HG03196 (cell line): ENCODE measurements around the gene BRAT1.

Source experiments
- ATAC-seq: cut with Tn5 transposase; IDR thresholded peaks from one replicate; pipeline ENCODE4 v1.9.1; 2021; ENCODE audit not compliant: unreplicated experiment

BRAT1 gene

DNA sequence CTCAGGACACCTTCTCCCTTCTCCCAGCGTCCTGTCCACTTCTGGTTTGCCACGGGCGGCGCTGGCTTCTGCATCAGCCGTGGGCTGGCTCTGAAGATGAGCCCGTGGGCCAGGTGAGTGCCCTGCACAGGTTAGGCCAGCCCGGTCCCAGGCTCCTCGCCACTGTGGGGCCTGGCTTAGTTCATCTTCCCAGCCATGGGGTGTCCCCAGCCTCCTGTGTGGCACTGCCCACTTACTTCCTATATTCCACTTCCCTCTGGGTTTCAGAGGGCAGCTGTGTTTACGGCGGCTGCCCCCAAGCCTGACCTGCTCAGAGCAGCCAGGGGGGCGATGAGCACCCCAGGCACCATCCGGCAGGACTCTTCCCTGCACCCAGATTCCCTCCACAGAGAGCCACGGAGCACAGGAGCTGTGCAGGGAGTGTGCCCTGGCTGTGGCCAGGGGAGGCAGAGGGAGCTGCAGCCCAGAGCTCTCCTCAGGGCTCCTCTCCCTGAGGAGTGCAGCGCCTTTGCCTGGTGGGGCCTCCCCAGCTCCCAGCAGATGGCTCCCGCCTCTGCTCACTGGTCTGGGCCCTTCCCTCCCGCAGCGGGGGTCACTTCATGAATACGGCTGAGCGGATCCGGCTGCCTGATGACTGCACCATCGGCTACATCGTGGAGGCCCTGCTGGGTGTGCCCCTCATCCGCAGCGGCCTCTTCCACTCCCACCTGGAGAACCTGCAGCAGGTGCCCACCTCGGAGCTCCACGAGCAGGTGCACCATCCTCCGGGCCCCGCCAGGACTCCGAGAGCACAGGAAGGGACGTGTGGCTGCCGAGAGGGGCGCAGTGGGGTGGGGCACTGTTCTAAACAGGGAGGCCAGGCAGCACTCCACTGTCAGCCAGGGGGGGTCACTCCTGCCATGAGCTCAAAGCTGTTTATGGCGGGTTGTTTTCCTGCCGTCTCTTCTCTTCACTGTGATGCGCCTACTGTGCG, 29.4 kb downstream of the BRAT1 start:
- ATAC-seq: no peak

DNA sequence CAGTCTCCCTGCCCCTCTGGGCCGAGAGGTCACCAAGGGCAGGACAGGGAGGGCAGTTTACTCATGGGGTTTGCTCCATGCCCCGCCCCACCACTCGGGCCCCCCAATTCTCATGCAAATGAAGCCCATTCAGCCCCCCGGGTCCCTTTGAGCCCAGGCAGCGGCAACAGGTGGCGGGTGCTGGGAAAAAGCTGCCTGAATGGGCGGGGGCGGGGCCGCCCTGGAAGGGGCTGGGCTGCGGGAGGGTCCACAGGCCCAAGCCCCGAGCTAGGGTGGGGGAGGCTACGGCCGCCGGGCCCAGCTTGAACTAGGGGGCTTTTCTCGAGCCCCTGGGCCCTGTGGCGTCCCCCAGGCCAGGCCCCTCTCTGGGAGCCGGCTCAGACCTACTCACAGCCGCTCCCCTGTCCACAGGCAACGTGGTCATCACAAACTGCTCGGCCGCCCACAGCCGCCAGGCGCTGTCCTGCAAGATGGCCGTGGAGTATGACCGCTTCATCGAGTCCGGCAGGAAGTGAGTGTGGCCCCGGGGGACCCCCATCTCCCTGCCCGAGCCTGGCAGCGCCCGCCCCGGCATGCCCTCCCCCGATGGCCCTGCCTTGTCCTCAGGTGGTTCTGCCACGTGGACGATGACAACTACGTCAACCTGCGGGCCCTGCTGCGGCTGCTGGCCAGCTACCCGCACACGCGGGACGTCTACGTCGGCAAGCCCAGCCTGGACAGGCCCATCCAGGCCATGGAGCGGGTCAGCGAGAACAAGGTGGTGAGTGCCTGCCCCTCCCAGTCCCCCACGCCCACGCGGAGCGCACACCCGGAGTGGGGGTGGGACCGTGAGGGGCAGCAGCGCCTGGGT, 30.3 kb downstream of the BRAT1 start:
- ATAC-seq: no peak

DNA sequence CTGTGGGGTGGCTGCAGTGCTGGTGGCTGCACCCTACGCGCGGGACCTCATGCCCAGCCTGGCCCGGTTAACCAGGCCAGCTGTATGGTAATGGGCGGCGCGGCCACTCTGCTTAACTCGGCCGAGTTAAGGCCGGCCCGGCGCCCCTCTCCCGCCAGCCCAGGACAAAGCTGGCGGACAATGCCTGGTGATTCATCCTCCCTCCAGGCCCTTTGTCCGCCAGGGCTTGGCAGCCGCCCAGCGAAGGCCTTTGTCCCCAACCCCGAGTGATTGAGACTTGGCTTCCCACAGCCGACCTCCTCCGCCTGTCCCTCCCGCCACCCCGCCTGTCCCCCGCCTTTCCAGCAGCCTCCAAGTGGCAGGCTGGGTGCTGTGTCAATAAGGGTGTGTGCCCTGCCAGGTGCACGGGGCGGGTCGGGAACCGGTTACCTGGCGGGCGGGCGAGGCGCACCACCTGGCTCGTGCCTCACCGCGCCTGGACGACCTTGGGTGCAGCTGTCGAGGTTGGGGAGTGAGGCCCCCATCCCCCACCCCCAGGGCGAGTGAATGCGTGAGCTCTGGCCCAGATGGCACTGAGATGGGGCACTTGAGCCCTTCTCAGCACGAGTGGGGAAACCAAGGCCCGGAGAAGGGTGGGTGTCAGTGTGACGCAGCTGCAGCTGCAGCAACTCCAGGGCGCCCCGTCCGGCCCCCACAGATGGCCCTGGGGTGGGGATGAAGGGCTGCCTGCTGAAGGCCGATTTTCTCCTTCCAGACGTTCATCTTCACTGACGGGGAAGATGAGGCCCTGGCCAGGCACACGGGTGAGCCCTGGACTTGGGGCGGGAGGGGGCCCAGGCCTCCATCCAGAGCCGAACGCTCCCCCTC, 31.1 kb downstream of the BRAT1 start:
- no peak for ATAC-seq

DNA sequence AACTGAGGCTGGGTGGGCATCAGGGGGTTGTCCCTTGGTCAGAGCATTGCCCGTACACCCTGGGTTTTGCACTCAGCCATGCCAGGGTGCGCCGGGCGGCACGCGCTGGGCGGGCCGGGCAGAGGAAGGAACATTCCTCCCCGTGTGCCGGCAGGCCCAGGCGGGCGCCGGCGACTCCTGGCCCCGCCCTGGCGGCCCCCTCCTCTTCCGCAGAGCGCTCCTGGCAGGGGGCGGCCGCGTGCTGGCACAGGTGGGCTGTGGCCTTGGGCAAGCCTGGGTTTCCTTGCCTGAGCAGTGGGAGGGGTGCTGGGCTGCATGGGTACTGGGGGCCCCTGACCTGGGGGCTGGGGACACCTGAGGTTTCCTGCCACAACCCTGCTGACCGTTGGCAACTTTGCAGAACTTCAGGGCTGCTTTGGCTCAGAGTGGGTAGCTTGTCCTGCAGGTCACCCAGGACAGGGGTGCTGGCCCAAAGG, 31.8 kb downstream of the BRAT1 start:
- ATAC-seq: no peak

DNA sequence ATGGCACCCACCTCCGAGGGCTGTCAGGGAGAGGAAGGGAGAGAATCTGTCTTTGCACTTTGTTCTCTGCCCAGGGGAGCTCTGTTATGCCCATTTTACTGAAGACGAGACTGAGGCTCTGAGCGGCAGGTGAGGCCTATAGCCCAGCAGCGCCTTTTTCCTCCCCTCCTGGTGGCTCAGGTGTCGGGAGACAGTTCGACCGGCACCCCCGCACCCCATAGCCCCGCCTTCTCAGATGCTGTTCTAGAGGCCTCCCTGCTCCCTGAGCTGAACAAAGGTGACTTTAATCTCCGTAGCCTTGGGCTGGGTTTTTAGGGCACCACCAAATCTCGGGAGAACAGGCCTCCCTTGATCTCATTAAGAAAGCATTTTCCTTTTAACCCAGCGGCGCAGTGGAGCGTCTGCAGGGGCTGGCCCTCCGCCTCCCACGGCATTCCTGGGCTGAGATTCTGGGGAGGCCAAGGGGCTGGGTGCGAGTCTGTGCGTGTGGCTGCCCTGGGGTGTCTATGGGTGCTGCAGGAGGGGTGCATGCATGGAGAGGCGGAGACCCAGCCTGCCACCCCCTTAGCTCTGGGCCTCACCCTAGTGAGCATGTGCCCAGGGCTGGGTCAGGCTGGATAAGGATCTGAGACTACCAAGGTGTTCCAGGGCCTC, 32.4 kb downstream of the BRAT1 start:
- no peak for ATAC-seq

DNA sequence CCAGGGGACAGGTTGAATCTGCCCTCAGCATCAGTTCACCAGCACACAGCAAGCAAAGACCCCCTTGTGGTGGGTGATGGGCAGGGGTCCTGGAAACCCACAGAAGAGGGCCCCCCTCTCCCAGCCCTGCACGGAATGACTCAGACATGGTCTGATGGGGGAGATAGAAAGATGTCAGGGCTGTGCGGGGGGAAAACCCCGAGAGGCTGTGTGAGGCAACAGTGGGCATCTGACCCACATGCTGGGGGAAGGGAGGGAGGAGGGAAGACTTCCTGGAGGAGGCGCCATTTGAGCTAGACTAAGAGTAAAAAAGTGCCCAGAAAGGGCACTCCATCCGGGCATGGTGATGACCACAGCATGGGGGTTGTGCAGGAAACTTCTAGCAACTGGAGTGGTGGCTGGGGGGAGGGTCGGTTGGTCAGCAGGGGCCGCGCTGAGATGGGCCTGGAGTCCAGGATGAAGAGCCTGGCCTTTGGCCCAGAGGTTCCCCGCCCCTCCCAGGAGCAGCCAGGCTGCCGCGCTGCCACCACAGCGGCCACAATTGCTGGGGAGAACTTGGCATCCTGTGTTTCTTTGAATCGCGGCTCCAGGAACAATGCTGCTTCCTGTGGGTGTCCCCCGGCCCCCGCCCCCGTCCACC, 33.3 kb downstream of the BRAT1 start:
- no peak for ATAC-seq

DNA sequence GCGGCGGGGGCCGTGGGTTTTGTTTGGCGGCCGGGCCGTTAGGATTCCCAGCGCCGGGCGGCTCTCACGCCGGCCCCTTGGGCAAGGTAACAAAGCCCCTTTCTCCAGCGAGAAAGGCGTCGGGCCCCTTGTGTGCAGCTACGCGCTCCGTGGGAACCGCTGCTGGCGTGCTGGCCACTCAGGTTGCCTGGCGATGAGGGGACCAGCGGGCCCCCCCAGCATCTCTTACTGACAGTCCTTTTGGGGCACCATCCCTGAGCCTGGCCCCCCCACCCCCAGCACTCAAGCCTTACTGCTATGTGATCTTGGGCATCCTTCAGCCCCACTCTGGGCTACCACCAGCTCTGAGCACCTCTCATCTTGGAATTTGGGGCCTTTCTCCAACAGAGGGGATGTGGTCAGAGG, 34.0 kb downstream of the BRAT1 start:
- no peak for ATAC-seq

DNA sequence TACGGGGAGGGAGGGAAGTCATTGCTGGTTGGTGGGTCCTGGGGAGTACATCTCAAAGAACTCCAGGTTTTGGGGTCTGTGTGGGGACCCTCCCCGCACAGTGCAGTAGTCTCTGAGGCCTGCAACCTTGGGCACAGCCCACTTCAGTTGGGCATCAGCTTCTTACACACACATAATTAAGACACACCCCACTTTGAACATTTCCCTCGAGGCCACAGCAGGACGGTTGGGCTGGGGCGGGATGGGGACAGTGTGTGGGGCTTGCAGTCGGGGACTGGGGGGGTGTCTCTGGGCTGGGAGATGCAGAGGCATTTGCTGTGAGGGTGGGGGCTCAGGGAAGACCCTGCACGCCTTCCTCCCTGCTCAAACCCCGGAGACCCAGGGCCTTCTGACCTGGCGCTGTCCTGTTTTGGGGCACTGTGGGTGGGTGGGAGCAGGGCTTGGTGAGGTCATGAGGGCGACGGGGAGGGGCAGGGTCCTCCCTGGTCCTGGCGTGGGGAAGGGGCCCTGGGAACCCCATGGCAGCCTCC, 34.5 kb downstream of the BRAT1 start:
- ATAC-seq: no peak

DNA sequence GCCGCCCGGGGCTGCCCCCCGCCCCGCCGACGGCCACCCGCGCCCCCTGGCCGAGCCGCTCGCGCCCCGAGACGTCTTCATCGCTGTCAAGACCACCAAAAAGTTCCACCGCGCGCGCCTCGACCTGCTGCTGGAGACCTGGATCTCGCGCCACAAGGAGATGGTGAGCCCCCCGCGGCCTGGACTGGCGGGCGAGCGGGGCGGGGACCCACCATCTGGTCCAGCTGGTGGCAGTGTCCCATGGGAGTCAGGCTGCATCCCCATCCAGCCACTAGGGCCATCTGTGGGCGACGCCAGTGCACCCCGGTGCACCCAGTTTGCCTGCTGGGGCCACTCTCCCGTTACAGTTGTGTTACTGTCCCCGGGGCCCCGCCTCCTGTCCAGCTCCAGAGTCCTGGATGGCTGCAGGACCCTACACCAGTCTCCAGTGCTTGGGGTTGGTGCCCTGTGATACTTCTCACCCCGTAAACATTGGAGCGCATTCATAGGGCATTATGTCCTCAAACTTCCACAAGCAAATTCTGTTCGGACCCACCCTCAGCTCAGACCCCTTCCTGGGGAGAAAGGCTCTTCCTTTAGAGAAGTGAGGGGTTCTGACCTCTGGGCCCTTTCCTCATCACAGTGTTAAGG, 35.1 kb downstream of the BRAT1 start:
- ATAC-seq: no peak

DNA sequence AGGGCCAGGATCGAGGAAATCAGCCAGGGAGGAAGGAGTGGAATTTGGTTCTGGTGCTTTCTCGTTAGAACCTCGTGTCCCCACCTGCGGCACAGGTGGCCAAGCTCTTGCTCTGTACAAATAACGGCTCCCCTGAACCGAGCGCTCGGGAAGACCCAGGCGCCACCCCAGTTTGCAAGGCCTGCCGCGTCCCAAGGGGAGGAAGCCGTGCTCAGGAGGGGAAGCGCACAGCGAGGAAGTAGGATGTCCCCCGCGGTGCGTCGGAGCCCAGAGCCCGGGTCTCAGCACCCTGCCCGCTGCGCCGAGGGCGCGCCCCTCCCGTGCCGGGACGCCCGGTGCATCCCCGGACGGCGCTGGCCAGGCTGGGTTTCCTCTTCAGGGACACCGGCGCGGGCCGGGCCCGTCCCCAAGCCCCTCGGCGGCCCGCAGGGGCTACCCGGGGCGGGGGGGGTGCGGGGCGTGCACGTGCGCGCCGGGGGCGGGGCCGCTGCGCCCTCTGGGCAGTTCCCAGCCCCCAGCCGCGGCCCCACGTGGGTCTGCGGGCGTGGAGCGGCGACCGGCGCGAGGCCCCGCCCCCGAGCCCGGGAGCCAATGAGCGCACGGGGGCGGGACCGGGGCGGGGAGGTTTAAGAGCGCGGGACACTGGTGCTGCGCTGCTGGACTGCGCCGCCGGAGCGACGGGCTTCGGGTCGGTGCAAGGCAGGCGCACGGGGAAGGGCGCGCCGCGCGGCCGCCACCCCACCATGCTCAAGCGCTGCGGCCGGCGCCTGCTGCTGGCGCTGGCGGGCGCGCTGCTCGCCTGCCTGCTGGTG, 36.0 kb downstream of the BRAT1 start, which contains the start of gene LFNG:
Gene LFNG, plus strand, starts transcription at position 656 of the 812 bp plus-strand sequence. Its CDS starts 88 bp downstream, at position 744.
- peak; percentile 67 for ATAC-seq

DNA sequence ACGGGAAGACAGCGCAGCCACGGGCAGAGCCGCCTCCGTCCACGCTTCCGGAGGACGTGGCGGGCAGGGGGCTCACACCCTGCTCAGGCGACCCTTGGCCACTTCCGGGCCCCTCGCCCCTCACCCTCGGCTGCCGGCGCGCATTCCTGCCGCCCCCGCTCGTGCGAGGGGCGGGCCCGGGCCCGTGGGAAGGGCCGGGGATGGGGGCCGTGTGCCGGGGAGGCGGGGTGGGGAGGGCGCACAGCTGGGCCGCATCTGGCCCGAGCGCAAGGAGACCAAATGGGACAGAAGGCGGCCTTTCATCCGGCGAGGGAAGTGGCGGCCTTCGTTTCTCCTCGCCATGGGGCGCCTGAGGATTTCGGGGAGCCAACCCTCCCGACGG, 36.6 kb downstream of the BRAT1 start:
- ATAC-seq: no peak

DNA sequence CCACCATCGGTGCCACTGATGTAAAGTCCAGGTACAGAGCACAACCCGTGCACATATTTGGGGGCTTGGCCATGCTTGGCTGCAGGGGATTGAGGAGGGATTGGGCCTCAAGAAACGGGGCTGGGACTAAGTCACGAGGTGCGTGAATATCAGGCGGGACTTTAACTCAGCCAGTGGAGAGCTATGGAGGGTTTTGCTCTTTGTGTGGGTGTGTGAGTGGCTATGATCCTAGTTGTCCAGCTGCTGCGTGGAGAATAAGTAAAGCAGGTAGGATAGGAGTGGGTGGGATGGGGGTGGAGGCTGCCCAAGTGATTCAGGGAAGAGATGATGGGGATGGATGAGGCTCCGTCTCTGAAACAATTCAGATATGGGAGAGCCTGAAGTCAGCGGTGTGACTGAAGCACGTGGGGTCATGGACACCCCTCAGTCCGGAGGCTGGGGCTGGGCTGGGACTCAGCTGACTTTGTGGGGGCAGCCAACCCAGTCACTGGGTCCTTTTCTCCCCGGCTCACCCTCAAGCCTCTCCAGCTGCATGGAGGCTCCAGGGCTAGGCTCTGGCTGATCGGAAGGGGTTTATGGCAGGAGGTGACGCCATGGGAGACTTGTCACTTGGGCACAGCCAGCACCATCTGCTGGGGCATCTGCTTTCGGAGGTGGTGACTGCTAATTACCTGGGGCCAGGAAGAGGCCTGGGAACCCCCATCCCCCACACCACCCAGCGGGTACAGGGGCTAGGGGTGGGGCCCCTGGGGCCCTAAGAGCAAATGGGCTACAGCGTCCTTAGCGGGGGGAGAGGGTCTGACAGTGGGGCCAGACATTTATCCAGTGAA, 37.4 kb downstream of the BRAT1 start:
- ATAC-seq: no peak

DNA sequence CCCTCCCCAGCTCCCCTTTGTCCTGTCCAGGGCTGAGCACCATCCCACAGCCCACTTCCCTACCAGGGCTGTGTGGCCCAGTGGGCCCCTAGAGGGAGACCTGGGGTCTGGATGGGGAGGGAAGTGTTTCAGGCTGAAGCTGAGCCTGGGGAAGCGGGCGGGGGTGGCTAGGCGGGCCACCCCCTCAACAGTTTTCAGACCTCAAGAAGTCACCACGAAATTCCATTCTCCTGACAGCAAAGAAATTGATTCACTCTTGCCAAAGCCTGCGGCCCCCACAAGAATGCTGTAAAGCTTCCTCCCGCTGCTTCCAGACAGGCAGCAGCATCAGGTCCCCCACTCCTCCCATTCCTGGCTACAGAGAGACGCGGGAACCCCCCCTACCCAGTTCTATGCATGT, 38.3 kb downstream of the BRAT1 start:
- no peak for ATAC-seq

DNA sequence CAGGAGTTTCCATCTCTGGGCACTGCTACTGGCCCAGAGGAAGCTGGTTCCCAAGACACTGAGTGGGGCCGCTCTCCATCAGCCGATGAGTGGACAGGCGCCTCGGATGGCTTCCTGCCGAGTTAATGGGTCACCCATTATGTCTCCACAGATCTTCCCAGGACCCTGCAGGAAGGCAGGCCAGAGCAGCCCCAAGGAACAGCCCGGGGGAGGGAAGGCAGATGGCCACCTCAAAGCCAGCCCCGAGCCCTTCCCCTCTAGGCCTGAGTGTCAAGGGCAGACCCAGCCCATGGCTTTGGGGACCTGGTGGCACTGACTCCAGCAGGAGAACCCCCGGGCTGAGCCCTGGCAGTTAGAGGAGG, 39.1 kb downstream of the BRAT1 start:
- no peak for ATAC-seq

DNA sequence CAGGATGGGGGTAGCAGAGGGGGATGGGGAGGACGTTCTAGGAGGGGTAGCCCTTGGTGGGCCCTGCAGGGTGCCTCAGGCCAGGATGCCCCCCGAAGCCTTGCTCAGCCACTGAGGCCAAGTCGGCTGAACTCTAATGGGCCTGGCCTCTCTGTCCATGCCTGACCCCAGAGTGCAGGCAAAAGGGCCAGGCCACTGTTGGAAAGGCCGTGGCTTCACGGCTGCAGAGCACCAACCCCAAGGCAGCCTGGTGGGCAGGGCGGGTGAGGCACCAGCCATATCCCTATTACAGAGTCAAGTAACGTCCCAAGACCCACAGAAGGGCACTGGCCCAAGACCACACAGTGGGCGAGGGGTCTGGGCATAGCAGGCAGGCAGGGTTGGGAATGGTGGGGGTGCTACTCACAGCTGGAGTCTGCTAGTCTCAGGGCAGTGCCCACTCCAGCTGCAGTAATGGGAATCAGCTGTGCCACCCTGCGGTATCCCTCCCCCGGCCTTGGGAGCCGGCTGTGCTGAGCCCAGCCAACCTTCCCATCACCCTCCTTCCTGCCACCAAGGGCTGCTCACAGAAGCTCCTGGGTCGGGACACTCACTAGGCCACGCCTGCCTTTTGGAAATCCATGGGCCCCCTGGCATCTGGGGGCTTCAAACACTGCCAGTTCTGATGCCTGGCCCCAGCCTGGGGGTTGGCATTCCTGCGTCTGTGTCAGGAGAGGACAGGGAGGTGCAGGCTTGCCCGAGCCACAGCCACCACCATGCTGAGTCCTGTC, 39.7 kb downstream of the BRAT1 start:
- no peak for ATAC-seq
